ENCODE data around the gene DLX6. TPM values are rescaled to one million over a fixed set of nuclear protein-coding genes. Genes with fewer than 3 reads are reported as not detected.

The DLX6 gene
- total and polyA plus RNA-seq, 4 donors: not detected

DNA sequence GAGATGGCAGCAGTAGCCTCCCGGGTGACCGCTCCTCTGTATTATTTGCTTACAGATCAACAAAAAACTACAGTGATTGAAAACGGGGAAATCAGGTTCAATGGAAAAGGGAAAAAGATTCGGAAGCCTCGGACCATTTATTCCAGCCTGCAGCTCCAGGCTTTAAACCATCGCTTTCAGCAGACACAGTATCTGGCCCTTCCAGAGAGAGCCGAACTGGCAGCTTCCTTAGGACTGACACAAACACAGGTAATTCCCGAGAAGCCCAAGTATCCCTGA, 2.2 kb downstream of the DLX6 start:
- Histone ChIP-seq H3K27ac (ENCODE audit: low read depth in 1 of 2, low read length in 1 of 2) (no peak overlapping the region), H3K9me3 (ENCODE audit: control insufficient read depth in 4 of 4, insufficient read depth in 3 of 4, low read length in 3 of 4) (peaks cover 0 to 23% (median 0%) of the 10 kb centered on the region in 4 donors), H3K36me3 (ENCODE audit: control insufficient read depth in 4 of 4, insufficient read depth in 4 of 4, low read length in 4 of 4) (no peaks in the 10 kb centered on the region), H3K4me3 (no peak overlapping the region), H3K4me1 (ENCODE audit: control insufficient read depth in 5 of 5, insufficient read depth in 5 of 5, low read length in 5 of 5) (peaks cover 0 to 19% (median 6%) of the 10 kb centered on the region in 5 donors), H3K27me3 (ENCODE audit: control insufficient read depth in 3 of 3, insufficient read depth in 3 of 3, low read length in 2 of 3) (peaks cover 26 to 89% (median 89%) of the 10 kb centered on the region in 3 donors), H3K9ac (ENCODE audit: insufficient read depth in 1 of 2, low read length in 2 of 2) (no peak overlapping the region)
- 19 to 33% methylated on average over 8 of the region's 8 CpGs for WGBS, 2 donors
- no peak for DNase-seq
- no peak for ATAC-seq (ENCODE audit: insufficient read depth, low FRiP score)
- TF ChIP-seq, protein P1, sequence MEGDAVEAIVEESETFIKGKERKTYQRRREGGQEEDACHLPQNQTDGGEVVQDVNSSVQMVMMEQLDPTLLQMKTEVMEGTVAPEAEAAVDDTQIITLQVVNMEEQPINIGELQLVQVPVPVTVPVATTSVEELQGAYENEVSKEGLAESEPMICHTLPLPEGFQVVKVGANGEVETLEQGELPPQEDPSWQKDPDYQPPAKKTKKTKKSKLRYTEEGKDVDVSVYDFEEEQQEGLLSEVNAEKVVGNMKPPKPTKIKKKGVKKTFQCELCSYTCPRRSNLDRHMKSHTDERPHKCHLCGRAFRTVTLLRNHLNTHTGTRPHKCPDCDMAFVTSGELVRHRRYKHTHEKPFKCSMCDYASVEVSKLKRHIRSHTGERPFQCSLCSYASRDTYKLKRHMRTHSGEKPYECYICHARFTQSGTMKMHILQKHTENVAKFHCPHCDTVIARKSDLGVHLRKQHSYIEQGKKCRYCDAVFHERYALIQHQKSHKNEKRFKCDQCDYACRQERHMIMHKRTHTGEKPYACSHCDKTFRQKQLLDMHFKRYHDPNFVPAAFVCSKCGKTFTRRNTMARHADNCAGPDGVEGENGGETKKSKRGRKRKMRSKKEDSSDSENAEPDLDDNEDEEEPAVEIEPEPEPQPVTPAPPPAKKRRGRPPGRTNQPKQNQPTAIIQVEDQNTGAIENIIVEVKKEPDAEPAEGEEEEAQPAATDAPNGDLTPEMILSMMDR (IDR thresholded peaks at IDR 0.05; ENCODE audit: control extremely low read depth, extremely low read depth): no peak

DNA sequence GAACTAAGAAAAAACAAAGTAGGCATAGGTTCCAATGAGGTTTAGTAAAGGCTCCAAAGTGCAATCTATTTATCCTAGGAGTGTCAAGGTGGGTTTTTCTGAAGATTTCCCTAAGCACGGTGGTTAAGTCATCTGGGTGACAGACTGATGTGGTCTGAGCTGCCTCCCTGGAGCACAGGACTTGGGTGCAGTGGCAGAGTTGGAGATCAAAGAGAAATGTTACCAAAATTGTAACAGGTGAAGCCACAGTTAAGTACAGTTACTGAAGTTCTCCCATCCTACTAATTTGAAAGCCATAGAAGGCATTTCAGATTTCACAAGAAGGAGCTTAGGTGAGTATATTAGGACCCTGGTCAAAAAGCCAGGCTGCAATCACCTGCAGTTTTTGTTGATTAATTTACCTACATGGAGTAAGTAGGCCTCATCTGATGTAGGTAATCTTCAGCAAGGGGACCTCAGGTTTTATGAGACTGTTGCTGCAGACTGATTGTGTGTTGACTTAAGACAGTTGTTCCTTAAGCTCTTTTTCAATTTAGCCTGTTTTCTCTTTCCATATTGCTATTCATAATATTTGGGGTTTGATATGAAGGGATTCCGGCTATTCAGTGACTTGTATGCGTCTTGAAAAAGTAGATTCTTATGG, 3.0 kb downstream of the DLX6 start:
- peaks cover 30 to 89% (median 88%) of the 10 kb centered on the region in 3 donors for H3K27me3 ChIP-seq (ENCODE audit: control insufficient read depth in 3 of 3, insufficient read depth in 3 of 3, low read length in 2 of 3)
- H3K9me3 ChIP-seq (ENCODE audit: control insufficient read depth in 4 of 4, insufficient read depth in 3 of 4, low read length in 3 of 4): peaks cover 0 to 24% (median 0%) of the 10 kb centered on the region in 4 donors
- H3K36me3 ChIP-seq (ENCODE audit: control insufficient read depth in 4 of 4, insufficient read depth in 4 of 4, low read length in 4 of 4): no peaks in the 10 kb centered on the region
- no peak overlapping the region for H3K27ac ChIP-seq (ENCODE audit: low read depth in 1 of 2, low read length in 1 of 2)
- peaks cover 0 to 19% (median 6%) of the 10 kb centered on the region in 5 donors for H3K4me1 ChIP-seq (ENCODE audit: control insufficient read depth in 5 of 5, insufficient read depth in 5 of 5, low read length in 5 of 5)
- TF ChIP-seq, protein P1 (IDR thresholded peaks at IDR 0.05; ENCODE audit: control extremely low read depth, extremely low read depth): no peak
- DNase-seq (no peak), ATAC-seq (ENCODE audit: insufficient read depth, low FRiP score) (no peak)
- H3K4me3 ChIP-seq: no peak overlapping the region
- H3K9ac ChIP-seq (ENCODE audit: insufficient read depth in 1 of 2, low read length in 2 of 2): no peak overlapping the region
- WGBS, 2 donors: 75 to 83% methylated on average over 3 of the region's 3 CpGs

DNA sequence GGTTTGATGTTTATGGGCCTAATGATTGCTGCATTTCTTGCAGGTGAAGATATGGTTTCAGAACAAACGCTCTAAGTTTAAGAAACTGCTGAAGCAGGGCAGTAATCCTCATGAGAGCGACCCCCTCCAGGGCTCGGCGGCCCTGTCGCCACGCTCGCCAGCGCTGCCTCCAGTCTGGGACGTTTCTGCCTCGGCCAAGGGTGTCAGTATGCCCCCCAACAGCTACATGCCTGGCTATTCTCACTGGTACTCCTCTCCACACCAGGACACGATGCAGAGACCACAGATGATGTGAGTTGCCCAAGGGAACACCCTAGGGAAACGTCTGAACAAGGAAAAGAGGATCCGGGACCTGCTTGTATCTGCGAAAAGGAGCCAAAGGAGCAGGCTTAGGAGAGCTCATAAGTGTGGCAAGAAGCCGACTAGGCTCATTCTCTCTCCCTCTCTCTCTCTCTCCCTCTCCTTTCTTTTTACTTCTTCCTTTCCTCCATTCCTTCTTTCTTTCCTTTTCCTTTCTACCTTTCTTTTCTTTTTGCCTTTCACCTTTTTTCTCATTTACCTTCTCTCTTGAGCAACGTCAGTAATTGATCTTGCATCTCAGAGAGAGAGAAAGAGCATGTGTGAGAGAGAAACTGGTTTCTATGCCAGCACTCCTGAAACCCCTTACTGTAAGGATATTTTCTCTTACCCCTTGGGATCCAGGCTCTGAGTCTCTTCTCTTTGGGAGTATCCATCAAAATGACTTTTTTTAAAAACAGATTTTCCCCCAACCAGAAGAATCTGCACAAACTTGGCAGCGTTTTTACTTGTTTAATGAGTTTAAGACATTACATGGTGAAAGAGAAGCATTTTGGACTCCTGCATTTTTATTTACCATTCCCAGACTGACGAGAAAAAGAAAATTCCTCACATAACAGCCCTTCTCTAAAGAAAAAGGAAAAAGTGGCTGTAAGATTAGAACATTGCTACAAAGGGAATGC, 4.7 kb downstream of the DLX6 start:
- Histone ChIP-seq H3K27me3 (ENCODE audit: control insufficient read depth in 3 of 3, insufficient read depth in 3 of 3, low read length in 2 of 3) (peaks cover 31 to 90% (median 88%) of the 10 kb centered on the region in 3 donors), H3K27ac (ENCODE audit: low read depth in 1 of 2, low read length in 1 of 2) (no peak overlapping the region), H3K36me3 (ENCODE audit: control insufficient read depth in 4 of 4, insufficient read depth in 4 of 4, low read length in 4 of 4) (no peaks in the 10 kb centered on the region), H3K9ac (ENCODE audit: insufficient read depth in 1 of 2, low read length in 2 of 2) (no peak overlapping the region), H3K4me3 (no peak overlapping the region), H3K9me3 (ENCODE audit: control insufficient read depth in 4 of 4, insufficient read depth in 3 of 4, low read length in 3 of 4) (peaks cover 0 to 20% (median 0%) of the 10 kb centered on the region in 4 donors), H3K4me1 (ENCODE audit: control insufficient read depth in 5 of 5, insufficient read depth in 5 of 5, low read length in 5 of 5) (peaks cover 0 to 19% (median 3%) of the 10 kb centered on the region in 5 donors)
- WGBS, 2 donors: 8 to 12% methylated on average over 18 of the region's 18 CpGs
- TF ChIP-seq, protein P1 (IDR thresholded peaks at IDR 0.05; ENCODE audit: control extremely low read depth, extremely low read depth): no peak
- DNase-seq (no peak), ATAC-seq (ENCODE audit: insufficient read depth, low FRiP score) (no peak)

Data from lung (tissue), 12 donors.